HG03196 (cell line): ENCODE results near the gene PDLIM3.

Experiments used
- ATAC-seq: cut with Tn5 transposase; IDR thresholded peaks from one replicate; pipeline ENCODE4 v1.9.1; 2021; ENCODE audit not compliant: unreplicated experiment

The PDLIM3 gene

GRCh38 chr4:185472103-185472542 is 63.2 kb downstream of the PDLIM3 start:
- ATAC-seq: no peak

- ATAC-seq: peak; percentile 91
Observed at GRCh38 chr4:185471235-185472102, 63.8 kb downstream of the PDLIM3 start, which contains the start of gene CCDC110. CCDC110 (minus strand) TSS chr4:185471733; CDS start chr4:185471683, 50 bp downstream.

GRCh38 chr4:185470501-185471195 is 64.7 kb downstream of the PDLIM3 start:
- ATAC-seq: no peak

- no peak for ATAC-seq
Observed at GRCh38 chr4:185469580-185470154, 65.6 kb downstream of the PDLIM3 start.

- ATAC-seq: no peak
Observed at GRCh38 chr4:185468999-185469398, 66.3 kb downstream of the PDLIM3 start.

- ATAC-seq: no peak
Observed at GRCh38 chr4:185467991-185468390, 67.3 kb downstream of the PDLIM3 start.

- ATAC-seq: no peak
Observed at GRCh38 chr4:185467101-185467500, 68.2 kb downstream of the PDLIM3 start.

GRCh38 chr4:185465707-185466106 is 69.6 kb downstream of the PDLIM3 start:
- no peak for ATAC-seq

- ATAC-seq: no peak
Observed at GRCh38 chr4:185464887-185465286, 70.4 kb downstream of the PDLIM3 start.

GRCh38 chr4:185464183-185464582 is 71.1 kb downstream of the PDLIM3 start:
- no peak for ATAC-seq

- no peak for ATAC-seq
Observed at GRCh38 chr4:185463541-185463940, 71.8 kb downstream of the PDLIM3 start.

GRCh38 chr4:185461565-185461964 is 73.7 kb downstream of the PDLIM3 start:
- ATAC-seq: no peak

- no peak for ATAC-seq
Observed at GRCh38 chr4:185457136-185457535, 78.2 kb downstream of the PDLIM3 start.

- ATAC-seq: no peak
Observed at GRCh38 chr4:185456131-185456530, 79.2 kb downstream of the PDLIM3 start.
